ENCODE results near the gene NFKBIB.

GRCh38 chr19:38851622-38852230 is 48.0 kb upstream of the NFKBIB start:
- TF ChIP-seq CTCF (IDR thresholded peaks at IDR 0.05; ENCODE audit: borderline replicate concordance, extremely low read depth, low read length, poor library complexity, severe bottlenecking) (no peak), EZH2 (IDR thresholded peaks at IDR 0.05; ENCODE audit: borderline replicate concordance, low read depth, low read length, severe bottlenecking) (no peak)
